Measurements from ENCODE around the gene CHST3. TPM values are rescaled to one million over a fixed set of nuclear protein-coding genes. Genes with fewer than 3 reads are reported as not detected.

The CHST3 gene
- total RNA-seq, 1 experiment from 2014 or later: 6.1 TPM

GRCh38 chr10:71970331-71970730, 6.1 kb downstream of the CHST3 start:
- H3K27ac Mint-ChIP-seq: no peak overlapping the region

More at GRCh38 chr10:71970331-71970730, 6.1 kb downstream of the CHST3 start:
- Histone ChIP-seq H3K27me3 (ENCODE audit: insufficient read depth, low read length) (no peaks in the 10 kb centered on the region; the same call in 1 of the 2 replicates), H3K9me3 (ENCODE audit: control insufficient read depth, low read depth, low read length) (no peaks in the 10 kb centered on the region), H4K8ac (replicated peaks; ENCODE audit: insufficient read length, low read depth, low read length) (no peak overlapping the region), H3K4me2 (ENCODE audit: insufficient read depth, insufficient read length, low read length) (no peak overlapping the region), H2BK15ac (ENCODE audit: low read depth, low read length) (no peak overlapping the region), H2AFZ (ENCODE audit: low read length) (no peak overlapping the region), H3K14ac (ENCODE audit: insufficient read depth, low read length) (no peak overlapping the region), H3K23ac (ENCODE audit: insufficient read length, low read depth, low read length) (no peak overlapping the region), H3K56ac (ENCODE audit: insufficient read length, low read depth, low read length) (no peak overlapping the region), H3K23me2 (ENCODE audit: insufficient read length, low read depth, low read length, poor library complexity, severe bottlenecking) (peaks cover 7% of the 10 kb centered on the region), H3T11ph (ENCODE audit: low read length) (no peak overlapping the region), H3K4ac (ENCODE audit: low read depth, low read length) (no peak overlapping the region), H4K20me1 (ENCODE audit: control insufficient read depth, insufficient read depth, insufficient read length) (no peaks in the 10 kb centered on the region), H3K79me1 (ENCODE audit: insufficient read depth, low read depth, low read length, poor library complexity, severe bottlenecking) (no peaks in the 10 kb centered on the region), H4K5ac (ENCODE audit: insufficient read length, low read depth, low read length) (no peak overlapping the region), H2AK5ac (ENCODE audit: insufficient read length, low read length) (no peak overlapping the region), H3K18ac (ENCODE audit: insufficient read length, low read depth, low read length) (no peak overlapping the region), H2BK12ac (ENCODE audit: insufficient read length, low read depth, low read length) (no peak overlapping the region), H4K91ac (ENCODE audit: insufficient read length, low read depth, low read length) (no peak overlapping the region), H3K79me2 (ENCODE audit: insufficient read depth, low read length) (no peaks in the 10 kb centered on the region; the same call in 1 of the 2 replicates), H3K9ac (ENCODE audit: extremely low read depth, insufficient read length, low read length) (no peak overlapping the region), H3K27ac (ENCODE audit: insufficient read length, low read depth, low read length) (no peak overlapping the region), H3K4me1 (ENCODE audit: insufficient read depth, low read length) (peaks cover 3% of the 10 kb centered on the region), H2BK20ac (ENCODE audit: low read depth, low read length, poor library complexity, severe bottlenecking) (no peak overlapping the region), H2BK120ac (ENCODE audit: low read depth, low read length, poor library complexity, severe bottlenecking) (no peak overlapping the region), H2BK5ac (ENCODE audit: insufficient read length, low read length) (no peak overlapping the region)
- TF ChIP-seq CTCF (conservative IDR thresholded peaks at IDR 0.05): peak; percentile 46
- H3K4me1 Mint-ChIP-seq: peaks cover 27 to 29% of the 10 kb centered on the region in 2 experiments
- peaks cover 10% of the 10 kb centered on the region for H3K27me3 Mint-ChIP-seq (ENCODE audit: low read depth)
- H3K36me3 Mint-ChIP-seq (ENCODE audit: insufficient read depth in 1 of 3, low read depth in 3 of 3): no peaks in the 10 kb centered on the region
- peak; percentile 83 for DNase-seq
- WGBS (ENCODE audit: extremely low coverage, insufficient read length, low lambda C conversion rate): no CpG with 5 or more reads among the region's 10 CpGs
- no peak overlapping the region for H3K4me3 Mint-ChIP-seq
- H3K9me3 Mint-ChIP-seq: no peaks in the 10 kb centered on the region

Measured in H9 (cell line).